Mesothelial cell of epicardium (in vitro differentiated cells): ENCODE results near the gene TRMT2A. TPM values are rescaled to one million over a fixed set of nuclear protein-coding genes. Genes with fewer than 3 reads are reported as not detected.
A peak's percentile ranks its signal among the peaks of the same experiment; 100 is the strongest.

Source experiments
- DNase-seq, 2 experiments: peaks; one replicate each; pipeline ENCODE4 v3.0.0; 2021; ENCODE audit warnings: low spot score in 2 of 2; ENCODE audit not compliant: unreplicated experiment in 2 of 2
- H3K27ac Mint-ChIP-seq: 2 replicates; pipeline ENCODE4 v1.8.0; 2021; ENCODE audit warnings: mixed read lengths
- H3K27me3 Mint-ChIP-seq: 2 replicates; pipeline ENCODE4 v1.8.0; 2021; ENCODE audit warnings: low read depth, mixed read lengths
- H3K36me3 Mint-ChIP-seq: 2 replicates; pipeline ENCODE4 v1.8.0; 2021; ENCODE audit warnings: mixed read lengths
- H3K4me1 Mint-ChIP-seq: 2 replicates; pipeline ENCODE4 v1.8.0; 2021; ENCODE audit warnings: mixed read lengths
- H3K4me3 Mint-ChIP-seq: 2 replicates; pipeline ENCODE4 v1.8.0; 2021; ENCODE audit warnings: mild to moderate bottlenecking, moderate library complexity, mixed read lengths
- H3K9me3 Mint-ChIP-seq: 2 replicates; pipeline ENCODE4 v1.8.0; 2021; ENCODE audit warnings: mixed read lengths
- total RNA-seq: library from RNA; stranded (reverse); gene quantifications from 3 replicates; pipeline ENCODE4 v1.2.1, GENCODE V29; 2021
- TF ChIP-seq, protein P1 (sequence below): fragments of 200-600 bp; sonication (generic); IDR thresholded peaks from one replicate; pipeline ENCODE4 v1.5.0; 2021; ENCODE audit warnings: antibody characterized with exemption; ENCODE audit not compliant: unreplicated experiment

The TRMT2A gene
- total RNA-seq, 1 donor from 2014 or later = 76.0 TPM

DNA sequence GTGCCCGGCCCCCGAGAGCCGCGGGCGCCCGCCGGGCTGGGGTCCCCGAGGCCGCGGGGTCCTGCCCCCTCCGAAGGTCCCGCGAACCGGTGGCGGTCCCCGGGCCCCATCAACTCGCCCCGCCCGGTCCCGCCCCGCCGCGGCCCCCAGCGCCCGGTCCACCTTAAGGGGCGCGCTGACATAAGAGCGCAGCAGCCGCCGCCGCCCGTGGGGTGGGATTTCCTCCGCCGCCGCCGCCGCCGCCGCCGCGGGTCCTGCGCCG, 14.5 kb upstream of the TRMT2A start, which contains the start of gene ZDHHC8:
Gene ZDHHC8, plus strand, starts transcription at position 208 of the 262 bp plus-strand sequence. CDS start 144 bp downstream, outside the sequence.
- no peak for DNase-seq
- H3K4me3 Mint-ChIP-seq = peak within 1 kb of the TSS; percentile 67
- H3K9me3 Mint-ChIP-seq = no peaks in the 10 kb centered on the region
- H3K4me1 Mint-ChIP-seq = peaks cover 13% of the 10 kb centered on the region
- H3K27ac Mint-ChIP-seq = no peak within 1 kb of the TSS
- TF ChIP-seq, protein P1, sequence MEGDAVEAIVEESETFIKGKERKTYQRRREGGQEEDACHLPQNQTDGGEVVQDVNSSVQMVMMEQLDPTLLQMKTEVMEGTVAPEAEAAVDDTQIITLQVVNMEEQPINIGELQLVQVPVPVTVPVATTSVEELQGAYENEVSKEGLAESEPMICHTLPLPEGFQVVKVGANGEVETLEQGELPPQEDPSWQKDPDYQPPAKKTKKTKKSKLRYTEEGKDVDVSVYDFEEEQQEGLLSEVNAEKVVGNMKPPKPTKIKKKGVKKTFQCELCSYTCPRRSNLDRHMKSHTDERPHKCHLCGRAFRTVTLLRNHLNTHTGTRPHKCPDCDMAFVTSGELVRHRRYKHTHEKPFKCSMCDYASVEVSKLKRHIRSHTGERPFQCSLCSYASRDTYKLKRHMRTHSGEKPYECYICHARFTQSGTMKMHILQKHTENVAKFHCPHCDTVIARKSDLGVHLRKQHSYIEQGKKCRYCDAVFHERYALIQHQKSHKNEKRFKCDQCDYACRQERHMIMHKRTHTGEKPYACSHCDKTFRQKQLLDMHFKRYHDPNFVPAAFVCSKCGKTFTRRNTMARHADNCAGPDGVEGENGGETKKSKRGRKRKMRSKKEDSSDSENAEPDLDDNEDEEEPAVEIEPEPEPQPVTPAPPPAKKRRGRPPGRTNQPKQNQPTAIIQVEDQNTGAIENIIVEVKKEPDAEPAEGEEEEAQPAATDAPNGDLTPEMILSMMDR = no peak
- peaks cover 3% of the 10 kb centered on the region for H3K36me3 Mint-ChIP-seq
- no peaks in the 10 kb centered on the region for H3K27me3 Mint-ChIP-seq

DNA sequence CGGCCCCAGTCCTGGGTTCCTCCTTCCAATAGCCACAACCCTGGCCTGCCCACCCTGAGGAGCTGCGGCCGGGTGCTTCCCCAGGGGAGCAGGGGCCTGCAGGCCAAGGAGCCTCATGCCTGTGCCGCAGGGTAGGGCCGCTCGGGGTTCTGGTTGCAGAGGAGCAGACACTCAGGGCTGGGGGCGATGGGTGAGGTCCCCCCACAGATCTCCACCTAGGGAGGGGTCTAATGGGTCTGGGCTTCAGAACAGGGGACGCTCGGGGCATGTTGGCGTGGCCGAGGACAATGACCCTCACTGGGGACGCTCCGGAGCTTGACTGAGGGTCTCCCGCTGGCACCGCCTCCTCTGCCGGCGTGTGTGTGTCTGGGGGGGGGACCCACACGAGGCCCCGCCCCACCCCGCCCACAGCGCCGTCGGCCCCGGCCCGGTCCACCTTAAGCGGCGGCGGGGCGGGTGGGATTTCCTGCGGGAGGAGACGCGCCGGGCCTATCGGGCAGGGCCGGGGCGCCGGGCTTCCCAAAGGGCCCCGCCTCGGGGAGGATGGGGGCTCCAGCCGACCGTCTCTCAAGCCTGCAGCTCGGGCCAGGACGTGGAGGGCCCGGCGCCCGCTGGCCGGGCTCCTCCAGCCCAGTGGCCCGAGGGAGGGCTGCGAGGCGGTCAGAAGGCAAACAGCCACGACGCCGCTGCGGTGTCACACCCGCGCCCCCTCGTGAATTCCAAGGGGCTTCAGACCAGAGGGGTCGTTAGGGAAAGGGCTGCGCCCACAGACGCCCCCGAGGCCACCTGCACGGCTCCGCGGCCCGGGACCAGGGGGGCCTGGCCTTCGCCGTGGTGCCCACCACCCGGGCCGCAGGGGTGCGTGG, 13.9 kb upstream of the TRMT2A start:
- peaks cover 11% of the 10 kb centered on the region for H3K4me1 Mint-ChIP-seq
- no peaks in the 10 kb centered on the region for H3K9me3 Mint-ChIP-seq
- no peak overlapping the region for H3K27ac Mint-ChIP-seq
- peak overlapping the region; percentile 64 for H3K4me3 Mint-ChIP-seq
- DNase-seq = peak; percentile 55 to 75
- TF ChIP-seq, protein P1 = no peak
- peaks cover 6% of the 10 kb centered on the region for H3K36me3 Mint-ChIP-seq
- no peaks in the 10 kb centered on the region for H3K27me3 Mint-ChIP-seq

DNA sequence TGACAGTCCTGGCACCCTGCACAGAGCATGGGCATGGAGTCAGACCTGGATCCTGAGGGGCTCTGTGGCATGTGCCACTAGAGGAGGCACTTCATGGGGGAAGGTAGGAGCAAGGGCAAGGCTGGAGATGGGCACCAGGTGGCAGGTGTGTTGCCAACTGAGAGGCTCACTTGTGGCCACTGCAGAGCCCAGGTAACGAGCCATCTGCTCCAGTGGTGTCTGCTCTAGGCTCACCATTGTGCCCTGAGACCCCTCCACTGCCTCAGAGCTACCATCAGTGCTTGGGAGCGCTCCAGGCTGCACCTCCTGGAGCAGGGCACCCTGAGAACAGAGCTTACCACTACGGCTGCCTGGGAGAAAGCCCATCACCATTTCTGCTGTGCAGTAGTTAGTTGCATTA, 13.3 kb upstream of the TRMT2A start:
- Mint-ChIP-seq H3K4me3 (peak overlapping the region; percentile 64), H3K4me1 (peaks cover 11% of the 10 kb centered on the region), H3K36me3 (peaks cover 6% of the 10 kb centered on the region), H3K9me3 (no peaks in the 10 kb centered on the region), H3K27me3 (no peaks in the 10 kb centered on the region), H3K27ac (no peak overlapping the region)
- DNase-seq = no peak
- TF ChIP-seq, protein P1 = no peak

DNA sequence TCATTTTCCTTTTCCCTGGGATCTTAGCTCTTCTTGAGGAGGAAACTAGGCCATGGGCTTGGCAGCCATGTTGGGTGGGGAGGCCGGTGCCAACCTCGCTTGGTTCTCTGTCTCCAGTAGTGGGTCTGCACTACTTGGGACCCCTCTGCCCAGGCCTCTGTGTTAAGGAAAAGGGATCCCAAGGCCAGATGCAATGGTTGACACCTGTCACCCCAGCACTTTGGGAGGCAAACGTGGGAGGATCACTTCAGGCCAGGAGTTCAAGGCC, 12.7 kb upstream of the TRMT2A start:
- no peak for DNase-seq
- Mint-ChIP-seq H3K9me3 (no peaks in the 10 kb centered on the region), H3K4me3 (peak overlapping the region; percentile 64), H3K4me1 (peaks cover 11% of the 10 kb centered on the region), H3K27ac (no peak overlapping the region), H3K27me3 (no peaks in the 10 kb centered on the region), H3K36me3 (peaks cover 6% of the 10 kb centered on the region)
- TF ChIP-seq, protein P1 = no peak

DNA sequence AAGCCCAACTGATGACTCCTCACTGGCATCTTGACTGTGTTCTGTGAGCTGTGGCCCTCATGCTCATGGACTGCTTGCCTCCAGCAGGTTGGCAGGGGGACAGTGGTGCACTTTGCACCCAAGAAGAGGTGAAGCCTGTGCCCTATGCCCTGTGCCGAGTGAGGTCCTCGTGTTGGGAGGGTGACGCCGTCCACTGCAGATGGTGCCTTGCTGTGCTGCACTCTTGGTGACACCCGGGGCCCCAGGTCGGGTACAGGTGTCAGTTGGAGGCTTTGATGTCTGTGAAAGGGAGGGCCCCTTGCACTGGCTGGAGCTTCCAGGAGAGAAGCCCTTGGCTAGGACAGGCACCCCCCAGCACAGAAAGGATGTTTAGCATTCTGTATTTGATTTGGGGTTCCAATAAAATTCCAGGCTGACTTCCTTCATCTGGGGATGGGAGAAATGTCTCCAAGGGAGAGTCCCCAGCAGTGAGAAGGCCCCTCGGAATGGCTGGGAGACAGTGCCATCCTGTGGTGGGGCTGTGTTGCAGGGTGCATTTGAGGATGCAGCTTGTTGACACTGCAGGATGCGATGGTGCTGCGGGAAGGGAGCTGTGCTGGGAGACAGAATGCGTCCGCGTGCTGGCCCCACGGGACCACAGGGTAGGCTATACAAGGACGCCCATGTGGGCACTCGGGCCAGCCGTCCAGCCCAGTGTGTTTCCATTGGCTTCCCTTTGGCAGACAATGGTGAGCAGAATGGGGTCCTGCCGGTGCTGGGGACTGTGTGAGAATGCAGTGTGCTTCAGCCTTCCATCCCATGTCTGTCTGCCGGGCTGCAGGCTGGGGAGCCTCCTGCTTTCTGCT, 12.1 kb upstream of the TRMT2A start:
- DNase-seq = no peak
- Mint-ChIP-seq H3K4me1 (peaks cover 11% of the 10 kb centered on the region), H3K27me3 (no peaks in the 10 kb centered on the region), H3K4me3 (peak overlapping the region; percentile 64), H3K27ac (no peak overlapping the region), H3K9me3 (no peaks in the 10 kb centered on the region), H3K36me3 (peaks cover 6% of the 10 kb centered on the region)
- TF ChIP-seq, protein P1 = no peak
